HG02840 (cell line): ENCODE data around the gene KRT85.
"Not testable (repeated sequence)": the region's sequence is repeated elsewhere in the genome, so short reads cannot be mapped to it uniquely, and the experiment has no call there.

Source experiments
- ATAC-seq: cut with Tn5 transposase; IDR thresholded peaks from one replicate; pipeline ENCODE4 v1.9.1; 2021; ENCODE audit warnings: mild to moderate bottlenecking, moderate library complexity, moderate number of reproducible peaks; ENCODE audit not compliant: unreplicated experiment, low FRiP score

Gene KRT85

GRCh38 chr12:52331833-52332232, 35.4 kb downstream of the KRT85 start:
- no peak for ATAC-seq

- ATAC-seq = no peak
These were observed 36.2 kb downstream of the KRT85 start for GRCh38 chr12:52331039-52331438.

- ATAC-seq = no peak
These were observed 39.3 kb downstream of the KRT85 start for GRCh38 chr12:52327830-52328500.

GRCh38 chr12:52327052-52327829, 40.0 kb downstream of the KRT85 start:
- ATAC-seq = no peak

- no peak for ATAC-seq
These were observed 43.2 kb downstream of the KRT85 start for GRCh38 chr12:52324153-52324444.

- ATAC-seq = no peak
These were observed 43.7 kb downstream of the KRT85 start for GRCh38 chr12:52323416-52324152.

- no peak for ATAC-seq
These were observed 44.3 kb downstream of the KRT85 start for GRCh38 chr12:52323001-52323400.

GRCh38 chr12:52322069-52322468, 45.2 kb downstream of the KRT85 start:
- ATAC-seq = no peak

GRCh38 chr12:52321418-52321817, 45.9 kb downstream of the KRT85 start:
- no peak for ATAC-seq

GRCh38 chr12:52320784-52321400, 46.4 kb downstream of the KRT85 start, which contains the start of gene KRT83:
Gene KRT83, minus strand, starts transcription at chr12:52321398. Its CDS starts 63 bp downstream, at chr12:52321335.
- no peak for ATAC-seq

GRCh38 chr12:52319097-52319496, 48.2 kb downstream of the KRT85 start:
- no peak for ATAC-seq

GRCh38 chr12:52318241-52318990, 48.9 kb downstream of the KRT85 start:
- ATAC-seq = no peak

- no peak for ATAC-seq
These were observed 49.7 kb downstream of the KRT85 start for GRCh38 chr12:52317468-52318052.

- no peak for ATAC-seq
These were observed 50.6 kb downstream of the KRT85 start for GRCh38 chr12:52316701-52317100.

GRCh38 chr12:52316290-52316689, 51.0 kb downstream of the KRT85 start:
- ATAC-seq = no peak

- ATAC-seq = not testable (repeated sequence)
These were observed 51.6 kb downstream of the KRT85 start for GRCh38 chr12:52315721-52316120.

- no peak for ATAC-seq
These were observed 52.8 kb downstream of the KRT85 start for GRCh38 chr12:52314511-52314910.

GRCh38 chr12:52313926-52314325, 53.4 kb downstream of the KRT85 start:
- ATAC-seq = no peak

GRCh38 chr12:52313461-52313860, 53.8 kb downstream of the KRT85 start:
- no peak for ATAC-seq

GRCh38 chr12:52312086-52312485, 55.2 kb downstream of the KRT85 start:
- no peak for ATAC-seq
